Spleen (tissue), 13 donors: ENCODE measurements around the gene FBXO39. TPM values are rescaled to one million over a fixed set of nuclear protein-coding genes. Genes with fewer than 3 reads are reported as not detected.
"Not testable (repeated sequence)": the region's sequence is repeated elsewhere in the genome, so short reads cannot be mapped to it uniquely, and the experiment has no call there.

Source experiments
- DNase-seq: peaks from one replicate; pipeline ENCODE4 v3.0.0-alpha.2; 2020
- H3K27ac ChIP-seq, 8 donors: fragments of 200-600 bp; sonication (generic) in 7 of 8; 1 replicate in 4 of 8; 2 replicates in 4 of 8; pipeline versions ENCODE4 v1.5.0 to v1.8.0; 2016 to 2021; ENCODE audit warnings: inconsistent platforms in 4 of 8, mild to moderate bottlenecking in 4 of 8, moderate library complexity in 1 of 8
- H3K27me3 ChIP-seq, 7 donors: fragments of 200-600 bp; sonication (generic) in 6 of 7; replicated peaks in 1 of 7; 1 replicate in 4 of 7; 2 replicates in 3 of 7; pipeline versions ENCODE4 v1.5.0 to v1.8.0; 2016 to 2021; ENCODE audit warnings: inconsistent platforms in 3 of 7, mild to moderate bottlenecking in 1 of 7
- H3K36me3 ChIP-seq, 6 donors: fragments of 200-600 bp; sonication (generic) in 5 of 6; 1 replicate in 4 of 6; 2 replicates in 2 of 6; pipeline versions ENCODE4 v1.5.0 to v1.8.0; 2016 to 2021; ENCODE audit warnings: inconsistent platforms in 2 of 6
- H3K4me1 ChIP-seq, 6 donors: fragments of 200-600 bp; sonication (generic) in 5 of 6; 1 replicate in 3 of 6; 2 replicates in 3 of 6; pipeline versions ENCODE4 v1.5.0 to v1.8.0; 2016 to 2021; ENCODE audit warnings: inconsistent platforms in 3 of 6
- H3K4me3 ChIP-seq, 8 donors: fragments of 200-600 bp; sonication (generic) in 7 of 8; 1 replicate in 4 of 8; 2 replicates in 4 of 8; pipeline versions ENCODE4 v1.5.0 to v1.8.0; 2016 to 2021; ENCODE audit warnings: inconsistent platforms in 4 of 8, mild to moderate bottlenecking in 4 of 8, moderate library complexity in 2 of 8
- H3K9me3 ChIP-seq, 8 donors: fragments of 200-600 bp; sonication (generic) in 7 of 8; 1 replicate in 4 of 8; 2 replicates in 4 of 8; pipeline versions ENCODE4 v1.5.0 to v1.8.0; 2016 to 2021; ENCODE audit warnings: inconsistent platforms in 4 of 8
- POLR2A ChIP-seq, 3 donors: fragments of 450-650 bp; IDR thresholded peaks; one replicate each; pipeline ENCODE4 v1.5.1; 2017; ENCODE audit warnings: antibody characterized with exemption in 3 of 3, mild to moderate bottlenecking in 1 of 3
- POLR2AphosphoS5 ChIP-seq, 3 donors: sonication (generic); formaldehyde crosslinking; IDR thresholded peaks; one replicate each; pipeline ENCODE4 v1.5.1; 2017; ENCODE audit warnings: antibody characterized with exemption in 3 of 3
- WGBS, 5 donors: extraction: QIAGEN DNeasy Blood & Tissue Kit in 3 of 5; methylation state at CpG; one replicate each; pipeline versions ENCODE4 v1.1.5 to v1.1.7; 2013 to 2018; 5-methylcytosine and 5-hydroxymethylcytosine counted together
- intact Hi-C: fragments of 100-400 bp; cut with DNase I; formaldehyde crosslinking; loops from one replicate; pipeline ENCODE4 v1.15.0; 2023; ENCODE audit warnings: low total_unique reads
- long read RNA-seq, 2 donors: transcript quantifications; one replicate each; lab custom pipeline, GENCODE V29; 2026
- polyA plus RNA-seq, 3 donors: library from polyadenylated mRNA; stranded (reverse); fragments of 200-250 nt; gene quantifications; one replicate each; pipeline ENCODE4 v1.2.1, GENCODE V29; 2013
- total RNA-seq, 7 donors: library from RNA; depleted of rRNA in 3 of 7; stranded (reverse); fragments of >200 nt in 3 of 7; fragmentation: NEBNext Ultra II Directional in 4 of 7; extraction: Animal tissue kit (Norgen Biotek cat#: 25700) in 4 of 7; gene quantifications; one replicate each; pipeline versions ENCODE4 v1.1.0 to v1.2.1, GENCODE V29; 2016 to 2021
- TF ChIP-seq, protein P1 (sequence below), 11 experiments: fragments of 200-600 bp in 7 of 11; fragments of 450-650 bp in 4 of 11; sonication (generic) in 4 of 11; IDR thresholded peaks in 8 of 11; conservative IDR thresholded peaks in 3 of 11; 1 replicate in 7 of 11; 2 replicates in 4 of 11; pipeline versions ENCODE4 v1.4.0 to v1.8.0; 2016 to 2021; ENCODE audit warnings: antibody characterized with exemption in 11 of 11, inconsistent platforms in 4 of 11, mild to moderate bottlenecking in 1 of 11
- donor health status: healthy with polysubstance abuse.
- donor health status: DM: no; HTN: no; CAD: no; lungs with moderate emphysema.
- donor health status: DM: no; HTN: no; CAD: no.
- donor health status: Bipolar disorder and iron deficiency.
- donor health status: healthy.
- donor health status: DM: no; HTN: no; CAD: no.
- donor health status: DM: yes; HTN: yes; CAD: no.

The FBXO39 gene
- total RNA-seq: under 1 TPM in 2 of 7 donors, not detected in 5; 0.70 to 0.75 TPM
- polyA plus RNA-seq: under 1 TPM in 2 of 3 donors, not detected in 1; 0.26 to 0.27 TPM
- long read RNA-seq, donor 1: 0 reads
- long read RNA-seq, donor 2: 0 reads

DNA sequence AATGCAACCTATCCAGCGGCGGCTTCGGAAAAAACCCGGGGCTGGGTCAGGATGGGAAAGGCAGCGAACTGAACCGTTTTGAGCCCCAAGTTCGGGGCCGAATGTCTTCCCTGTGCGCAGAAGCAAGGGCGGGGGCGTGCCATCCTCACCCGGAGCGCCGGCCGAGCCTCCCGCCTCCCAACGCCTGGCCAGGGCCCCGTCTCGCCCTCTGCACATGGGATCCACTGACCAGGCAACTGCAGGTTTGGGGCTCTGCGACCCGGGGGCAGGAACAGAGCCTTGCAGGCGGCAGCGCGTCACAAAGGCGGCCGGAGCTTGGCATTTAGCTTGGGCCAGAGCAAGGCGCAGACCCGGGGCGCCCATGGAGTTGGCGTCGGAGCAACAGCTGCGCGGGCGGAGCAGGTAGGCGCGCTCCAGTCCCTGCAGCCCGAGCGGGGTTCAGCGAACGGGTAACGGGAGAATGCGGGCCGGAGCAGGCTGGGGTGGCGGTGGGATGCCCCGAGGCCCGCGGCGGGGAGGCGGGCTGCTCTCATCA is at the start of gene FBXO39:
Gene FBXO39, plus strand, starts transcription at position 345 of the 535 bp plus-strand sequence. CDS start 3,654 bp downstream, outside the sequence.
- H3K4me1 ChIP-seq: peaks cover 0 to 10% (median 3%) of the 10 kb centered on the region in 6 donors
- WGBS, 5 donors: 5 to 22% (median 8%) methylated on average over 35 to 49 of the region's 49 CpGs
- H3K27me3 ChIP-seq: peaks cover 0 to 27% (median 0%) of the 10 kb centered on the region in 7 donors
- H3K4me3 ChIP-seq: peak within 1 kb of the TSS in 1 of 8 donors; percentile 27
- H3K27ac ChIP-seq: no peak within 1 kb of the TSS
- peaks cover 0 to 54% (median 35%) of the 10 kb centered on the region in 8 donors for H3K9me3 ChIP-seq
- no peak for DNase-seq
- peaks cover 20 to 39% (median 34%) of the 10 kb centered on the region in 6 donors for H3K36me3 ChIP-seq
- TF ChIP-seq POLR2A (IDR thresholded peaks at IDR 0.05): no peak
- peak; percentile 29 to 80 (median 72) for TF ChIP-seq POLR2AphosphoS5 (IDR thresholded peaks at IDR 0.05)
- intact Hi-C loops: no loop called here

DNA sequence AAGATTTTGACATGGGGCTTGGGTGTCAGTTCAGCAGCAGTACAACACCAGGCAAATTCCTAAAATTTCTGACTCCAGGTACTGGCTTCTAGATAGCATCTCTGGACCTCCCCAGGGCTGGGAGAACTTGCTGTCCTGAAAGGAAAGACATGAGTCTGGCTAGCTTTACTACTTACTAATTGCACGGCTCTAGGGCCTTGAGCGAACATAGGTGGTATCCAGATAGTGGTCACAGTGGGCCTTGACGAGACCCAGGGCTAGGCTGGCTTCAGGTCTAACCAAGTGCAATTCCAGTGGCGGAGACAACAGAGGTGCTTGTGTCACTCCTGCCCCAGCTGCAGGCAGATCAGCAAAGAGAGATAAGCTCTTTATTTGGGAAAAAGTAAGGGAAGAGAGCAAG is 46.5 kb upstream of the FBXO39 start:
- no peak for DNase-seq

DNA sequence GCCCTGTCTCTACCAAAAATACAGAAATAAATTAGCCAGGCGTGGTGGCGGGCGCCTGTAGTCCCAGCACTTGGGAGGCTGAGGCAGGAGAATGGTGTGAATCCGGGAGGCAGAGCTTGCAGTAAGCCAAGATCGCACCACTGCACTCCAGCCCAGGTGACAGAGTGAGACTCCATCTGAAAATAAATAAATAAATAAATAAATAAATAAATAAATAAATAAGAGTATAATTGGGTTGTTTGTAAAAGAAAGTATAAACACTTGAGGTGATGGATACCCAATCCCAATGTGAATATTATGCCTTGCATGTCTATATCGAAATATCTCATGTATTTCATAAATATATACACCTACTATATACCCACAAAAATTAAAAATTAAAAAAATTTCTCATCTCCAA is 29.4 kb upstream of the FBXO39 start:
- Histone ChIP-seq H3K4me1 (peaks cover 0 to 14% (median 2%) of the 10 kb centered on the region in 6 donors), H3K27me3 (peaks cover 0 to 16% (median 0%) of the 10 kb centered on the region in 7 donors)
- 91 to 94% (median 93%) methylated on average over 6 of the region's 6 CpGs for WGBS, 5 donors
- H3K4me3 ChIP-seq, H3K27ac ChIP-seq, H3K9me3 ChIP-seq, intact Hi-C loops, H3K36me3 ChIP-seq, DNase-seq: not testable (repeated sequence)

More for the DNA sequence above, 46.5 kb upstream of the FBXO39 start:
- intact Hi-C loops: no loop called here
- H3K9me3 ChIP-seq: no peaks in the 10 kb centered on the region
- TF ChIP-seq POLR2A (IDR thresholded peaks at IDR 0.05) (no peak), POLR2AphosphoS5 (IDR thresholded peaks at IDR 0.05) (no peak)
- TF ChIP-seq, protein P1, sequence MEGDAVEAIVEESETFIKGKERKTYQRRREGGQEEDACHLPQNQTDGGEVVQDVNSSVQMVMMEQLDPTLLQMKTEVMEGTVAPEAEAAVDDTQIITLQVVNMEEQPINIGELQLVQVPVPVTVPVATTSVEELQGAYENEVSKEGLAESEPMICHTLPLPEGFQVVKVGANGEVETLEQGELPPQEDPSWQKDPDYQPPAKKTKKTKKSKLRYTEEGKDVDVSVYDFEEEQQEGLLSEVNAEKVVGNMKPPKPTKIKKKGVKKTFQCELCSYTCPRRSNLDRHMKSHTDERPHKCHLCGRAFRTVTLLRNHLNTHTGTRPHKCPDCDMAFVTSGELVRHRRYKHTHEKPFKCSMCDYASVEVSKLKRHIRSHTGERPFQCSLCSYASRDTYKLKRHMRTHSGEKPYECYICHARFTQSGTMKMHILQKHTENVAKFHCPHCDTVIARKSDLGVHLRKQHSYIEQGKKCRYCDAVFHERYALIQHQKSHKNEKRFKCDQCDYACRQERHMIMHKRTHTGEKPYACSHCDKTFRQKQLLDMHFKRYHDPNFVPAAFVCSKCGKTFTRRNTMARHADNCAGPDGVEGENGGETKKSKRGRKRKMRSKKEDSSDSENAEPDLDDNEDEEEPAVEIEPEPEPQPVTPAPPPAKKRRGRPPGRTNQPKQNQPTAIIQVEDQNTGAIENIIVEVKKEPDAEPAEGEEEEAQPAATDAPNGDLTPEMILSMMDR (IDR thresholded peaks at IDR 0.05 in 8 of 11, conservative IDR thresholded peaks at IDR 0.05 in 3 of 11): no peak
- 78 to 93% (median 79%) methylated on average over 4 of the region's 4 CpGs for WGBS, 5 donors
- H3K4me3 ChIP-seq: no peak overlapping the region
- peaks cover 0 to 1% (median 0%) of the 10 kb centered on the region in 7 donors for H3K27me3 ChIP-seq
- H3K4me1 ChIP-seq: no peaks in the 10 kb centered on the region
- no peak overlapping the region for H3K27ac ChIP-seq
- no peaks in the 10 kb centered on the region for H3K36me3 ChIP-seq

DNA sequence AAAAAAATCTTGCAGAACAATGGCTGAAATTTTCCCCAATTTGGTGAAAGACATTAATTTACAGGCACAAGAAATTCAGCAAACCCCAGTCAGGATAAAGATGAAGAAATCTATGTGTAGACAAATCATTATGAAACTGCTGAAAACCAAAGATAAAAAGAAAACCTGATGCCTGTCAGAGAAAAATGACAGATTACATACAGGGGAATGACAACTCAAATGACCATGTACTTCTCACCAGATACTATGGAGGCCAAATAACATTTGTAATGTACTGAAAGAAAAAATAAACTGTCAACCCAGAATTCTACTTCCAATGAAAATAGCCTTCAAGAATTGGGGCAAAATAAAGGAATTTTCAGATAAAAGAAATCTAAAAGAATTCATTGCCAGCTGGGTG is 27.4 kb upstream of the FBXO39 start:
- Histone ChIP-seq H3K9me3 (no peaks in the 10 kb centered on the region), H3K27me3 (peaks cover 0 to 10% (median 0%) of the 10 kb centered on the region in 7 donors), H3K27ac (no peak overlapping the region), H3K36me3 (no peaks in the 10 kb centered on the region), H3K4me3 (no peak overlapping the region), H3K4me1 (peaks cover 0 to 34% (median 21%) of the 10 kb centered on the region in 6 donors)
- no peak for DNase-seq
- TF ChIP-seq POLR2AphosphoS5 (IDR thresholded peaks at IDR 0.05): no peak
- TF ChIP-seq, protein P1 (IDR thresholded peaks at IDR 0.05 in 8 of 11, conservative IDR thresholded peaks at IDR 0.05 in 3 of 11): no peak
- no peak for TF ChIP-seq POLR2A (IDR thresholded peaks at IDR 0.05)
- intact Hi-C loops: no loop called here

DNA sequence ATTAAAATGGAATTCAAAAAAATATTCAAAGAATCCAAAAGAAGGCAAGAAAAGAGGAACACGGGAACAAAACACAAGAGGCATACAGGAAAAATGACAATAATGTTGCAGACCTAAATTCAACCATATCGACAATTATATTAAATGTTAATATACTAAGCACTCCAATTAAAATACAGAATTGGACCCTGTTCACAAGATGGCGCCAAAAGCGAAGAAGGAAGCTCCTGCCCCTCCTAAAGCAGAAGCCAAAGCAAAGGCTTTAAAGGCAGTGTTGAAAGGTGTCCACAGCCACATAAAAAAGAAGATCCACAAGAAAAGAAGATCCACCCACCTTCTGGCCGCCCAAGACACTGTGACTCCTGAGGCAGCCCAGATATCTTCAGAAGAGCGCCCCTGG is 26.5 kb upstream of the FBXO39 start:
- peaks cover 0 to 10% (median 0%) of the 10 kb centered on the region in 7 donors for H3K27me3 ChIP-seq
- H3K9me3 ChIP-seq: no peaks in the 10 kb centered on the region
- H3K36me3 ChIP-seq: no peaks in the 10 kb centered on the region
- peaks cover 0 to 43% (median 26%) of the 10 kb centered on the region in 6 donors for H3K4me1 ChIP-seq
- H3K27ac ChIP-seq: no peak overlapping the region
- intact Hi-C loops: no loop called here
- no peak overlapping the region for H3K4me3 ChIP-seq
- no peak for DNase-seq
- no peak for TF ChIP-seq POLR2A (IDR thresholded peaks at IDR 0.05)
- TF ChIP-seq, protein P1 (IDR thresholded peaks at IDR 0.05 in 8 of 11, conservative IDR thresholded peaks at IDR 0.05 in 3 of 11): no peak
- TF ChIP-seq POLR2AphosphoS5 (IDR thresholded peaks at IDR 0.05): no peak
- 72 to 86% (median 82%) methylated on average over 6 of the region's 6 CpGs for WGBS, 5 donors
